ENCODE data around the gene IFNLR1.
A peak's percentile ranks its signal among the peaks of the same experiment; 100 is the strongest.
"Not testable (repeated sequence)": the region's sequence is repeated elsewhere in the genome, so short reads cannot be mapped to it uniquely, and the experiment has no call there.

The IFNLR1 gene

GRCh38 chr1:24186993-24187790, at the start of gene IFNLR1:
Gene IFNLR1, minus strand, starts transcription at chr1:24187289. Its CDS starts 41 bp downstream, at chr1:24187248.
- peak; percentile 91 for DNase-seq

GRCh38 chr1:24235921-24236788, 49.1 kb upstream of the IFNLR1 start:
- no peak for DNase-seq

GRCh38 chr1:24233684-24234600, 46.9 kb upstream of the IFNLR1 start:
- DNase-seq: no peak

GRCh38 chr1:24231701-24232100, 44.6 kb upstream of the IFNLR1 start:
- no peak for DNase-seq

GRCh38 chr1:24228311-24228710, 41.2 kb upstream of the IFNLR1 start:
- DNase-seq: no peak

- no peak for DNase-seq
Measured at GRCh38 chr1:24226749-24227148, 39.7 kb upstream of the IFNLR1 start.

- DNase-seq: no peak
Measured at GRCh38 chr1:24224761-24225160, 37.7 kb upstream of the IFNLR1 start.

- DNase-seq: no peak
Measured at GRCh38 chr1:24224086-24224485, 37.0 kb upstream of the IFNLR1 start.

- no peak for DNase-seq
Measured at GRCh38 chr1:24222793-24223192, 35.7 kb upstream of the IFNLR1 start.

- DNase-seq: no peak
Measured at GRCh38 chr1:24222008-24222605, 35.0 kb upstream of the IFNLR1 start.

GRCh38 chr1:24221246-24221645, 34.2 kb upstream of the IFNLR1 start:
- DNase-seq: no peak

GRCh38 chr1:24216276-24217074, 29.4 kb upstream of the IFNLR1 start:
- peak; percentile 88 for DNase-seq

- no peak for DNase-seq
Measured at GRCh38 chr1:24215226-24215814, 28.2 kb upstream of the IFNLR1 start.

GRCh38 chr1:24212376-24212775, 25.3 kb upstream of the IFNLR1 start:
- DNase-seq: no peak

GRCh38 chr1:24210195-24210627, 23.1 kb upstream of the IFNLR1 start:
- DNase-seq: no peak

GRCh38 chr1:24209097-24209496, 22.0 kb upstream of the IFNLR1 start:
- no peak for DNase-seq

GRCh38 chr1:24207709-24208108, 20.6 kb upstream of the IFNLR1 start:
- DNase-seq: no peak

- not testable (repeated sequence) for DNase-seq
Measured at GRCh38 chr1:24207395-24207687, 20.3 kb upstream of the IFNLR1 start.

GRCh38 chr1:24206516-24207394, 19.7 kb upstream of the IFNLR1 start:
- peak; percentile 55 for DNase-seq

- DNase-seq: no peak
Measured at GRCh38 chr1:24206083-24206464, 19.0 kb upstream of the IFNLR1 start.
